NT2/D1 (cell line): ENCODE data around the gene FAM162A.

ENCODE experiments used
- SUZ12 ChIP-seq: IDR thresholded peaks from 2 replicates; pipeline ENCODE4 v1.6.1; 2011; ENCODE audit not compliant: insufficient read length, insufficient read depth; ENCODE audit errors: extremely low read depth
- YY1 ChIP-seq: IDR thresholded peaks from 2 replicates; pipeline ENCODE4 v1.6.1; 2011; ENCODE audit not compliant: insufficient read length, insufficient read depth
- ZNF274 ChIP-seq: IDR thresholded peaks from 2 replicates; pipeline ENCODE4 v1.6.1; 2011; ENCODE audit warnings: mild to moderate bottlenecking, low read depth, low read length

GRCh38 chr3:122410639-122411038 lies 26.7 kb downstream of the FAM162A start:
- TF ChIP-seq ZNF274 (no peak), YY1 (no peak), SUZ12 (no peak)
